Gastrocnemius medialis (tissue), 4 donors: Measurements from ENCODE around the gene KDM4B. TPM values are rescaled to one million over a fixed set of nuclear protein-coding genes. Genes with fewer than 3 reads are reported as not detected.

Source experiments
- ATAC-seq, 2 donors: fragments of 150-250 bp; one replicate each; pipeline ENCODE4 v1.9.1; 2016
- DNase-seq, 2 donors: peaks; one replicate each; pipeline ENCODE4 v3.0.0-alpha.2; 2019
- H3K27ac ChIP-seq, 4 donors: fragments of 200-600 bp; sonication (generic); 1 replicate in 1 of 4; 2 replicates in 3 of 4; pipeline ENCODE4 v1.5.1; 2016 to 2018; ENCODE audit warnings: mild to moderate bottlenecking in 2 of 4, moderate library complexity in 1 of 4
- H3K27me3 ChIP-seq, 3 donors: fragments of 200-600 bp; sonication (generic) in 2 of 3; 1 replicate in 1 of 3; 2 replicates in 2 of 3; pipeline versions ENCODE4 v1.5.1 to v1.6.0; 2016 to 2019; ENCODE audit warnings: mild to moderate bottlenecking in 1 of 3, moderate library complexity in 1 of 3
- H3K36me3 ChIP-seq, 2 donors: fragments of 200-600 bp; sonication (generic) in 1 of 2; one replicate each; pipeline ENCODE4 v1.5.1; 2017 to 2018
- H3K4me1 ChIP-seq, 2 donors: fragments of 200-600 bp; sonication (generic) in 1 of 2; one replicate each; pipeline ENCODE4 v1.5.1; 2016 to 2017; ENCODE audit warnings: mild to moderate bottlenecking in 2 of 2
- H3K4me3 ChIP-seq, 4 donors: fragments of 200-600 bp; sonication (generic) in 3 of 4; 1 replicate in 1 of 4; 2 replicates in 3 of 4; pipeline ENCODE4 v1.5.1; 2016 to 2019; ENCODE audit warnings: mild to moderate bottlenecking in 2 of 4
- H3K9me3 ChIP-seq, 3 donors: fragments of 200-600 bp; sonication (generic) in 2 of 3; 1 replicate in 1 of 3; 2 replicates in 2 of 3; pipeline ENCODE4 v1.5.1; 2016 to 2019
- CTCF ChIP-seq, 5 experiments: fragments of 450-650 bp in 3 of 5; fragments of 200-600 bp in 2 of 5; sonication (generic) in 2 of 5; IDR thresholded peaks in 4 of 5; conservative IDR thresholded peaks in 1 of 5; 1 replicate in 4 of 5; 2 replicates in 1 of 5; pipeline ENCODE4 v1.5.1; 2016 to 2019; ENCODE audit warnings: antibody characterized with exemption in 5 of 5, mild to moderate bottlenecking in 3 of 5, moderate library complexity in 3 of 5
- POLR2A ChIP-seq, 2 donors: fragments of 450-650 bp; IDR thresholded peaks; one replicate each; pipeline ENCODE4 v1.6.1; 2017; ENCODE audit warnings: antibody characterized with exemption in 2 of 2, mild to moderate bottlenecking in 2 of 2, moderate library complexity in 2 of 2
- in situ Hi-C, 4 donors: fragments of 200-750 bp; cut with MboI; loops; one replicate each; pipeline versions ENCODE4 v1.15.0 to v1.8.0; 2017; ENCODE audit warnings: low sequenced_read_pairs in 4 of 4
- intact Hi-C: fragments of 100-400 bp; cut with DNase I; formaldehyde crosslinking; loops from one replicate; pipeline ENCODE4 v1.15.1; 2023; ENCODE audit warnings: low total_unique reads
- total RNA-seq, 4 donors: library from RNA; depleted of rRNA; stranded (reverse); fragments of >200 nt; gene quantifications; one replicate each; pipeline versions ENCODE4 v1.1.0 to v1.2.3, GENCODE V29; 2016

KDM4B gene
- total RNA-seq, 4 donors from 2014 or later = 40.9 to 61.4 (median 46.4) TPM

GRCh38 chr19:4984438-4984990 is 15.6 kb downstream of the KDM4B start:
- intact Hi-C loops (no loop called here), in situ Hi-C loops (loop anchor here in 1 of 4 donors (10.0 kb wide), 1 partner anchor 50 kb away; no protein-coding TSS in a partner anchor)
- no peaks in the 10 kb centered on the region for H3K27me3 ChIP-seq
- no peak overlapping the region for H3K4me3 ChIP-seq
- DNase-seq (no peak), ATAC-seq (no peak)
- peak overlapping the region in 2 of 4 donors; percentile 8 to 25 for H3K27ac ChIP-seq
- no peaks in the 10 kb centered on the region for H3K36me3 ChIP-seq
- TF ChIP-seq POLR2A (IDR thresholded peaks at IDR 0.05) = no peak
- no peak for TF ChIP-seq CTCF (IDR thresholded peaks at IDR 0.05 in 4 of 5, conservative IDR thresholded peaks at IDR 0.05 in 1 of 5)
- H3K4me1 ChIP-seq = peaks cover 65 to 84% of the 10 kb centered on the region in 2 donors
- H3K9me3 ChIP-seq = no peaks in the 10 kb centered on the region

GRCh38 chr19:4985551-4985991 is 16.7 kb downstream of the KDM4B start:
- H3K9me3 ChIP-seq = no peaks in the 10 kb centered on the region
- H3K27ac ChIP-seq = peak overlapping the region in 1 of 4 donors; percentile 13
- peaks cover 57 to 75% of the 10 kb centered on the region in 2 donors for H3K4me1 ChIP-seq
- H3K4me3 ChIP-seq = no peak overlapping the region
- no peaks in the 10 kb centered on the region for H3K27me3 ChIP-seq
- TF ChIP-seq CTCF (IDR thresholded peaks at IDR 0.05 in 4 of 5, conservative IDR thresholded peaks at IDR 0.05 in 1 of 5) (no peak), POLR2A (IDR thresholded peaks at IDR 0.05) (no peak)
- in situ Hi-C loops (loop anchor here in 1 of 4 donors (10.0 kb wide), 1 partner anchor 49 kb away; no protein-coding TSS in a partner anchor), intact Hi-C loops (no loop called here)
- DNase-seq (no peak), ATAC-seq (no peak)
- H3K36me3 ChIP-seq = no peaks in the 10 kb centered on the region

GRCh38 chr19:4986056-4986455 is 17.1 kb downstream of the KDM4B start:
- H3K27me3 ChIP-seq = no peaks in the 10 kb centered on the region
- in situ Hi-C loops = loop anchor here in 1 of 4 donors (10.0 kb wide), 1 partner anchor 49 kb away; no protein-coding TSS in a partner anchor
- H3K36me3 ChIP-seq = no peaks in the 10 kb centered on the region
- intact Hi-C loops = loop anchor here (2.0 kb wide), 1 partner anchor 37 kb away; no protein-coding TSS in a partner anchor
- H3K4me3 ChIP-seq = no peak overlapping the region
- no peak for DNase-seq
- peaks cover 57 to 72% of the 10 kb centered on the region in 2 donors for H3K4me1 ChIP-seq
- no peaks in the 10 kb centered on the region for H3K9me3 ChIP-seq
- H3K27ac ChIP-seq = peak overlapping the region in 2 of 4 donors; percentile 8 to 13
- TF ChIP-seq CTCF (IDR thresholded peaks at IDR 0.05 in 4 of 5, conservative IDR thresholded peaks at IDR 0.05 in 1 of 5) (no peak), POLR2A (IDR thresholded peaks at IDR 0.05) (no peak)
- ATAC-seq = no peak

GRCh38 chr19:4986471-4986891 is 17.6 kb downstream of the KDM4B start:
- in situ Hi-C loops (loop anchor here in 1 of 4 donors (10.0 kb wide), 1 partner anchor 48 kb away; no protein-coding TSS in a partner anchor), intact Hi-C loops (loop anchor here (2.0 kb wide), 1 partner anchor 36 kb away; no protein-coding TSS in a partner anchor)
- Histone ChIP-seq H3K27me3 (no peaks in the 10 kb centered on the region), H3K27ac (peak overlapping the region in 2 of 4 donors; percentile 8 to 13), H3K4me3 (no peak overlapping the region), H3K9me3 (no peaks in the 10 kb centered on the region), H3K4me1 (peaks cover 57 to 72% of the 10 kb centered on the region in 2 donors), H3K36me3 (no peaks in the 10 kb centered on the region)
- DNase-seq (no peak), ATAC-seq (no peak)
- TF ChIP-seq CTCF (IDR thresholded peaks at IDR 0.05 in 4 of 5, conservative IDR thresholded peaks at IDR 0.05 in 1 of 5) (no peak), POLR2A (IDR thresholded peaks at IDR 0.05) (no peak)
